ENCODE results near the gene CCT6A.
"Not testable (repeated sequence)": the region's sequence is repeated elsewhere in the genome, so short reads cannot be mapped to it uniquely, and the experiment has no call there.

The CCT6A gene, protein sequence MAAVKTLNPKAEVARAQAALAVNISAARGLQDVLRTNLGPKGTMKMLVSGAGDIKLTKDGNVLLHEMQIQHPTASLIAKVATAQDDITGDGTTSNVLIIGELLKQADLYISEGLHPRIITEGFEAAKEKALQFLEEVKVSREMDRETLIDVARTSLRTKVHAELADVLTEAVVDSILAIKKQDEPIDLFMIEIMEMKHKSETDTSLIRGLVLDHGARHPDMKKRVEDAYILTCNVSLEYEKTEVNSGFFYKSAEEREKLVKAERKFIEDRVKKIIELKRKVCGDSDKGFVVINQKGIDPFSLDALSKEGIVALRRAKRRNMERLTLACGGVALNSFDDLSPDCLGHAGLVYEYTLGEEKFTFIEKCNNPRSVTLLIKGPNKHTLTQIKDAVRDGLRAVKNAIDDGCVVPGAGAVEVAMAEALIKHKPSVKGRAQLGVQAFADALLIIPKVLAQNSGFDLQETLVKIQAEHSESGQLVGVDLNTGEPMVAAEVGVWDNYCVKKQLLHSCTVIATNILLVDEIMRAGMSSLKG

DNA sequence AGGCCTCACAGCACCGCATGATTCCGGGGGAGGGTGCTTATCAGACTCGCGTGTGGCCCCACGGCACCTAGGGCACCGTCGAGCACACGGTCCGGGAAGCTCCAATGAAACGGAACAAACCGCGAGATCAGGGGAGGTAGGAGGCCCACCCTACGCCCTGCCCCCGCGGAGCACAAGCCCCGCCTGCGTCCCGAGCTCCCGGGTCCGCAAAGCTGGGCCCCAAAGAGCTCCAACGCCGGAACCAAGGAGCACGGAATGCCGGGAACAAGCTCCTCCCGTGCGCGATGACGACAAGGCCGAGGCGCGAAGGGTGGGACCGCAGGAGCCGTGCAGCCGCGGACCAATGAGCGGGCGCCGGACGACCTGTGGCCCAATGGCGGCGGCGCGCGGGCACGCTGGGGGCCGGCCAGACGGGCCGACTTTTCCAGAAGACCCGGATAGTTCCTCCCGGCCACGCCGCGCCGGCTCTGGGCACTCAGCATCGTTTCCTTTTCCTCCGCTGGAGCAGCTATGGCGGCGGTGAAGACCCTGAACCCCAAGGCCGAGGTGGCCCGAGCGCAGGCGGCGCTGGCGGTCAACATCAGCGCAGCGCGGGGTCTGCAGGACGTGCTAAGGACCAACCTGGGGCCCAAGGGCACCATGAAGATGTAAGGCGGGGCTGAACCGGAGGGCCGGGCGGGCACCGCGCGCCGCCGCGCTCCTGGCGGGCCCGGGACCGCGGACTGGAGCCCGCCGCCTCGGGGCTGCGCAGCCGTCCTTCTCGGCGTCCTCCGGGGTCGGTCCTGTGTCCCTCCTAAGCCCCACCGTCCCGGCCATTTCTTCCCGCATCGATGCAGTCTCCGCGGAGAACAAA lies at the start of gene CCT6A, which contains the start of gene PSPH:
Gene CCT6A (plus strand): TSS at position 427 of the 853 bp plus-strand sequence. CDS start 84 bp downstream, at position 511.
Gene PSPH (minus strand): TSS at position 106 of the 853 bp plus-strand sequence. CDS start 30,232 bp downstream, outside the sequence.
- DNase-seq (ENCODE audit: low read depth in 2 of 2), result peak; percentile 71 to 79

DNA sequence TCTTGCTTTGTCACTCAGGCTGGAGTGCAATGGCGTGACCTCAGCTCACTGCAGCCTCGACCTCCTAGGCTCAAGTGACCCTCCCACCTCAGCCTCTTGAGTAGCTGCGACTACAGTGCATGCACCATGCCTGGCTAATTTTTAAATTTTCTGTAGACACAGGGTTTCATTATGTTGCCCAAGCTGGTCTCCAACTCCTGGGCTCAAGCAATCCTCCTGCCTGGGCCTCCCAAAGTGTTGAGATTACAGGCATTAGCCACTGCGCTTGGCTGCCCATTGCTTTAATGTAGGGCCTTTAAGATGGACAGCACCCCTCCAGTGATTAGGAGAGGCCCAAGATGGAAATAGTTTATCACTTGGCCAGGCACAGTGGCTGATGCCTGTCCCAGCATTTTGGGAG lies 47.8 kb upstream of the CCT6A start:
- DNase-seq (ENCODE audit: low read depth in 2 of 2), result no peak

DNA sequence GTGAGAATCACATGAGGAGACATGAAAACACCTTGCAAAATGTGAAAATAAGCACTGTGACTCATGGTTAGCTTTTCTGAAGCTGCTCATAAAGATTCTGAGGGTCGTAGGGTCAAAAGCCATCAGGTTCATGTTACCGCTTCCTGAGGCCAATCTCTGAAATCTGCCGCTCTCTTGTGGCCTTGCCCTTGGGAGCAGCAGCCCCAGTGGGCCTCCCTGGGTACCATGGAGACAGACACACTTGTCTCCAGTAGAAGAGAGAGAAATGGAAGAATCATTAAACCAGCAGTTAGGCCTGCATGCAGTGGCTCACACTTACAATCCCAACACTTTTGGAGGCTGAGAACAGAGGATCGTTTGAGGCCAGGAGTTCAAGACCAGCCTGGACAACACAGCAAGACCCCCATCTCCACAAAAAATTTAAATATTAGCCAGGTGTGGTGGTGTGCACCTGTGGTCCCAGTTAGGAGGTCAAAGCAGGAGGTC lies 44.4 kb upstream of the CCT6A start:
- no peak for DNase-seq (ENCODE audit: low read depth in 2 of 2)

DNA sequence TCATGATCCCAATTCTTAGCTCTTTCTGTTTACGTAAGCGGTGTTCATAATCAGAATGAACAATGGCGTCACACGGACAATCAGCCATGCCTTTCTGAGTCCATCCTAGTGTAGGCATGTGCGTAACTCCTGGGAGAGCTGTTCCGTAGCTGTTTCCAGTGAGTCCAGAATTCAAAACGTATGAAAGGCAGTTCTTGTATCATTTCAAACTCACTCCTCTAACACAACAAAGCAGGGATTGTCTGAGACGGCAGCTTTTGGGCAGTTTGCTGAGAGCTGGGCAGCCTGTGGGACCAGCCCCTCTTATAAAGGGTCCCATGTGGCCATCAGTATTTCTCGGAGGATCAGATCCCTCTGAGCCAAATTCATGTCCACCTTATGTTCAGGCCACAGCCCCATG lies 43.7 kb upstream of the CCT6A start:
- no peak for DNase-seq (ENCODE audit: low read depth in 2 of 2)

DNA sequence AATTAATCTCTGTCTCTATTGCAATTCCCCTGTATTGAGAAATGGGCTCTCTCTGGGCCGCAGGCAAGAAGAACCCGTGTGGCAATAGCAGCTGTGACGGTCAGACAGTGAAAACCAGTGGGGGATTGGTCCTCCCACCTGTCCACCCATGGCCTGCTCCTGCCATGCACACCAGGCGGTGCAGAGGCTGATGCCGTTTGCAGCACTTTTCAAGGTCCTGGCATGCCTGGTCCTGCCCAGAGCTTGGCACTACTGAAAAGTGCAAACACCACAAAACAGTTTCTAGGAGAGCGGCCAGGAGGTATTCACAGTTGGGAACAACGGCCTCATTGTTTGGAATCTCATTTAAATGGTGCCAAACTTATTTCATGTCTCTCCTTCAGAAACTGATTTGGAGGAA lies 41.9 kb upstream of the CCT6A start:
- no peak for DNase-seq (ENCODE audit: low read depth in 2 of 2)

DNA sequence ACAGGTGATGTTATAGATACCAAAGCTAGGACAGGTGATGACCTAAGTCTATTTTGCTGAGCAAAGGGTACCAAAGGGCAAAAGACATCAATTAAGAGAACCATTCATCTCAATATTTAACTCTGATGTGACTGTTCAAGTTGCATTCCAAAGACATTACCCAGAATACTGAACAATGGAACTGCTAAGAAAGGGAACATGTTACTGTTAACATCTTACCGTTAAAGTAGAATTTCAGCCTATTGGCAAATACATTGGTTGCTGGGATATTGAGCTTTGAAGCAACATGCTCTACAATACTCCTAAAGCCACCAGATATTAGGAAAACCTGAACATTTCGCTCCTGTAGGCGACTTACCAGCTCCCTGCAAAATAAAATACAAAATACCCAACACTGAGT lies 34.5 kb upstream of the CCT6A start:
- DNase-seq (ENCODE audit: low read depth in 2 of 2), result not testable (repeated sequence)

DNA sequence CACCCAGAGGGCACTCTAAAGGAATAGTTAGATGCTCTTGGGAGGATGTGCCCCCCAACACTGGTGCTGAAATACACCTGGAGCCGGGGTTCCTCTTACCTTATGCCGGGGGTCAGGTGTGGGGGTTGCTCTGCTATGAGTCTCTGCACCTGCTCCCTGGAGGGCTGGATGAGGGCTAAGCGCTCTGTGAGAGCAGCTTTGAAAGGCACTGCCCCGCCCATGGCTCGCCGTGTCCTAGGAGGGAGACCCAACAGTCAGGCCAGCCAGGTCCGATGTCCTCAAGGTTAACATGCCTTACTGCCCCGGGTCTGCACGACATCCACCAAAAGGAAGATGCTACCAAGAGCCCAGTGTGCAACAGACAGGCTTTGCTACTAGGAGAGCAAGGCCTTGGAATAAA lies 32.1 kb upstream of the CCT6A start:
- DNase-seq (ENCODE audit: low read depth in 2 of 2), result no peak

DNA sequence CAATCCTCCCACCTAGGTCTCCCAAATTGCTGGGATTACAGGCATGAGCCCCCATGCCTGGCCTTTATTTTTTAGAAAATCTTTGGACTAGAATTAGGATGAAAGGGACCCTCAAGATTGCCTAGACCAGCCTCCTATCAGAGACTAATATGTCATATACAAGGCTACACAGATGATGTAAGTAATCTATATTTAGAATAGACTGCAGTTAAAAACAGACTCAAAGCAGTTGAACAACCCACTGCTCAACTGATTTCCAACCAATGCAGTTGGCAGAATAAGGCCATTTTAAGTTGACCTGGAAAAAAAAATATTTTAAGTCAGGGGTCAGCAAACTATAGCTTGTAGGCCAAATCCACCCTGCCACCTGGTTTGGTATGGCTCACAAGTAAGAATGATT lies 28.1 kb upstream of the CCT6A start:
- no peak for DNase-seq (ENCODE audit: low read depth in 2 of 2)

DNA sequence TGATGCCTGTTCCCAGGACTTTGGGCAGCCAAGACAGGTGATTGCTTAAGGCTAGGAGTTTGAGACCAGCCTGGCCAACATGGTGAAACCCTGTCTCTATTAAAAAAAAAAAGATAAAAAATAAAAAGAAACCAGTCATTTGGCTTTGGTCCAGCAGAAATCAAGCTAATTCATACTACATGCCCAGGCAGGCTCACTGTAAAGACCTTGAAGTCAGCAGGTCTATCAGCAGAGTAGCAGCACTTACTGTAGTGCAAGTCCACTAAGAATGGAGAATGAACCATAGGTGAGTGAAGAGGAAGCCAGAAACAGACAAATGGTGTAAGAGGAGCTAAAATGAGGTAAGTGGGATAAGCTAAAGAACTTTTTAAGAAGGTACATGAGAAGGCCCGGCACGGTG lies 25.0 kb upstream of the CCT6A start:
- DNase-seq (ENCODE audit: low read depth in 2 of 2), result no peak

DNA sequence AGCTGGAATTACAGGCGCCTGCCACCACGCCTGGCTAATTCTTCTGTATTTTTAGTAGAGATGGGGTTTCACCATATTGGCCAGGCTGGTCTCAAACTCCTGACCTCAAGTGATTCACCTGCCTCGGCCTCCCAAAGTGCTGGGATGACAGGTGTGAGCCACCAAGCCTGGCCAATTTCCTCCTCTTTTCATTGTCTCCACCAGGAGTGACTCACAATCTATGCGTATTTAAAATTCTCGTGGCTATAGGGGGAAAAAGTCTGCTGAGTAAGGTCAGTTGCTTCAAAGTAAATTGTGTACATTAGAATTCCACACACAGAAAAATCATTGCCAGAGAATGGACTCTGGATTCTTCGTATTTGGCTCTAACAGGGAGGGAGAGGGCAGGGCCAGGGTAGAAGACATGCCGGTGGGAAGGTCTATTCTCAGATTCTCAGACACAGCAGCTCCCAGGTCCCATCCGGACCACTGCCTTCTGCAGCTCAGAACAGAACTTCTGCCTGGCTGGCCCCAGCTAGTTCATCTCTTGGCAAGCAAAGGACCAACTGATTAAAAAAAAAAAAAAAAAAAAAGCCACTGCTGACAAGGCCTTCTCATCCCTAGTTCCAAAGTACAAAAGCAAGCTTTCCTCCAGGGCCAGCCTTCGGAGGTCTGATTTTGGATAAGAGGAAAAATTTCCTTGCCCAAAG lies 22.5 kb upstream of the CCT6A start:
- no peak for DNase-seq (ENCODE audit: low read depth in 2 of 2)

DNA sequence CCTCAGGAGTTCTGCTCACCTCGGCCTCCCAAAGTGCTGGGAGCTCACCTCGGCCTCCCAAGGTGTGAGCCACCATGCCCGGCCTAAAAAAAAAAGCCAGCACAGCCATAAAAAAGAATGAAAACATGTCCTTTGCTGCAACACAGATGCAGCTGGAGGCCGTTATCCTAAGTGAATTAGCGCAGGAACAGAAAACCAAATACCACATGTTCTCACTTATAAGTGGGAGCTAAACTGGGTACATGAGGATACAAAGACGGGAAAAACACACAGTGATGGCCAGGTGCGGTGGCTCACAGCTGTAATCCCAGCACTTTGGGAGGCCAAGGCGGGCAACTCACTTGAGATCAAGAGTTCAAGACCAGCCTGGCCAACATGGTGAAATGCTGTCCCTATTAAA lies 21.2 kb upstream of the CCT6A start:
- DNase-seq (ENCODE audit: low read depth in 2 of 2), result no peak

DNA sequence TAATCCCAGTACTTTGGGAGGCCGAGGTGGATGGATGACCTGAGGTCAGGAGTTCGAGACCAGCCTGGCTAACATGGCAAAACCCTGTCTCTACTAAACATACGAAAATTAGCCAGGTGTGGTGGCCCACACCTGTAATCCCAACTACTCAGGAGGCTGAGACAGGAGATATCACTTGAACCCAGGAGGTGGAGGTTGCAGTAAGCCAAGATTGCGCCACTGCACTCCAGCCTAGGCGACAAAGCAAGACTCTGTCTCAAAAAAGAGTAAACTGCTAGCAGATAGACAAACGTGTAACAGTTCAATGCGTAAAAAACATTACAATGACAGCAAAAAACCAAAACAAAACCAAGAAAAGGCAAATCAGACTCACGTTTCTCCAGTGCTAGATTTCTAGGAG lies 20.0 kb upstream of the CCT6A start:
- DNase-seq (ENCODE audit: low read depth in 2 of 2), result not testable (repeated sequence)

DNA sequence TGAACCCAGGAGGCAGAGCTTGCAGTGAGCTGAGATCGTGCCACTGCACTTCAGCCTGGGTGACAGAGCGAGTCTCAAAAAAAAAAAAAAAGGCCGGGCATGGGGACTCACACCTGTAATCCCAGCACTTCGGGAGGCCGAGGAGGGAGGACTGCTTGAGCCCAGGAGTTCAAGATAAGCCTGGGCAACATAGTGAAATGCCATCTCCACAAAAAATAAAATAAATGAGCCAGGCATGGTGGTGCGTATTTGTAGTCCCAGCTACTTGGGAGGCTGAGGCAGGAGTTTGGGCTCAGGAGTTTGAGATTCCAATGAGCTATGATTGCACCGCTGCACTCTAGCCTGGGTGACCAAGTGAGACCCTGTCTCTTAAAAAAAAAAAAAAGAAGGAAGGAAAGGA lies 19.0 kb upstream of the CCT6A start:
- not testable (repeated sequence) for DNase-seq (ENCODE audit: low read depth in 2 of 2)

DNA sequence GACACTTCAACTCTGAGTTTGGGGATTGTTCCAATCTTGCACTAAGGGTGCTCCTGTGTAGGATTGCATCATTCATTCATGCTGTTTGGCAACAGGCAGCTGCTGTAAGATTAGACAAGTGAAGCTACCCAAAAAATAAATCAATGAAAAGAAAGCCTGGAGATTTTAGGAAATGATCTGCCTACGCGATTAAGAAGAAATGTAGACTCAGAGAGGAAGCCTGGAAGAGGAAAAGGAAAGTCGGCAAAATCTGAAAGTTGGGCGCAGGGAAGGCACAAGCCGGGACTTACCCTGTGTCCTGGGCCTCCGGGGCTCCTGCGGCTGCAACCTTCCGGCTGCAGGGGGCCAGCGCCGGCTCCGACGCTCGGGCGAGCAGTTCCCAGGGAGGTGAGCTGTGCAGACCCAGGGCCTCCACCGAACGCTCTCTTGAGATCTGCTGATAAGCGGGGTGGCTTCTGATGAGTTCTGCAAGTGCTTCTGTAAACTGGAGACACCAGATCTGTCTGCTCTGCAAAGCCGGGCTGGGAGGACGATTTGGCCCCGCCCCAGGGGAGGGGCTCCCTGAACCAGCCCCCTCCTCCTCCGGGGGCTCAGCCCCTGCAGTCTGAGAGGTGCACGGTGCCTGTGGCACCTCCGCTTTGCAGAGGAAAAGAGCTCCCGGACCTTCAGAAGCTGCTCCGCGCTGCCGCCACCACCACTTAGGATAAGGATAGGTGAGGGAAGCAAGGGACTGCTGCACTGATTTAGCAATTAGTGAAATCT lies 17.7 kb upstream of the CCT6A start:
- DNase-seq (ENCODE audit: low read depth in 2 of 2), result peak; percentile 24 to 46

DNA sequence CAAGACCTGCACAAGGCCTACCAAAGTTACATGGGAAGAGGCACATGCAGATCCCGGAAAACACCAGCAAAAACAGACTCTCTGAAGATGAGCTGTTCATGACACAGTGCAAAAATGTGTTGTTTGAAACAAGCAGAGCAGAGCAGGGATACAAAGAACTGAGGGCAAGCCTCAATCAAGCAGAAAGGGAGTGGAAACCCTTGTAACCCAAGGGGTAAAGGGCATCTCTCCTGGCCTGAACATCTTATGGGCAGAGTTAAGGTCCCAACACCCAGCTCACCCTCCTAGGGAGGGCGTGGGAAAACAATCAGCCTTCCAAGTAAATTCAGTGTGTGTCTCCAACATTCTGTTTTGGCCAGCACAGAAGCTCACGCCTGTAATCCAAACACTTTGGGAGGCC lies 10.8 kb upstream of the CCT6A start:
- no peak for DNase-seq (ENCODE audit: low read depth in 2 of 2)

DNA sequence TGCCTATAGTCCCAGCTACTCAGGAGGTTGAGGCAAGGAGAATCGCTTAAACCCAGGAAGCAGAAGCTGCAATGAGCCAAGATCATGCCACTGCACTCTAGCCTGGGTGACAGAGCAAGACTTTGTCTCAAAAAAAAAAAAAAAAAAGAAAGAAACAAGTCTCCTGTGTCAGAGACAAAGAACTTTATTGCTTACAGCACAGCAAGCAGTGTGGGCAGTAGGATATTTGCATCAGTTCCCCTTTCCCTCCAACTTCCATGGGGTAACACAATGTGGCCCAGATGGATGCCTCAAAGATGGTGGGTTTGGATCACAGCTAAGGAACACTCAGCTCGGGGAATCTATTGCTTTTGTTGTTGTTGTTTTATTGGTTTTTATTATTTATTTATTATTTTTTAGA lies 5.8 kb upstream of the CCT6A start:
- not testable (repeated sequence) for DNase-seq (ENCODE audit: low read depth in 2 of 2)

DNA sequence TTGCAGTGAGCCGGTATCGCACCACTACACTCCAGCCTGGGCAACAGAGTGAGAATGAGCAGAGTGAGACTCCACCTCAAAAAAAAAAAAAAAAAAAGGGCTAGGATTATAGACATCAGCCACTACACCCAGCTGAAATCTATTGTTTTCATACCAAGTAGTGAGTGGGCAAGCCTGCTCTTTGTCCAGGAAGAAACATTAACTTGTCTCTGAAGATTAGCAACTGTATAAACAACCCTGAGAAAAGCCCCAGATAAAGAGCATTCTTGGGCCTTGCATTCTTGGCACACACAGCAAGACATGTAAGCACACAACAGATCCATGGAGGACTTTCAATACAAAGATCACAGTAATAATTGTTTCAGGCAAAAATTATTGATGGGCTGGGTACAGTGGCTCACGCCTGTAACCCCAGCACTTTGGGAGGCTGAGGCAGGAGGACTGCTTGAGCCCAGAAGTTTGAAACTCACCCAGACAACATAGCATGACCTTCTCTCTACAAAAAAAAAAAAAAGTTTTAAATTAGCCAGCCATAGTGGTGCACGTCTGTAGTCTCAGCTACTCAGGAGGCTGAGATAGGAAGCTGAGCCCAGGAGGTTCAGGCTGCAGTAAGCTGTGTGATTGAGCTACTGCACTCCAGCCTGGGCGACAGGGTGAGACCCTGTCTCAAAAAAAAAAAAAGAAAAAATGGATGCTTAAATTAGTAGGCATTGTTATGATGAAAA lies 4.7 kb upstream of the CCT6A start:
- no peak for DNase-seq (ENCODE audit: low read depth in 2 of 2)

DNA sequence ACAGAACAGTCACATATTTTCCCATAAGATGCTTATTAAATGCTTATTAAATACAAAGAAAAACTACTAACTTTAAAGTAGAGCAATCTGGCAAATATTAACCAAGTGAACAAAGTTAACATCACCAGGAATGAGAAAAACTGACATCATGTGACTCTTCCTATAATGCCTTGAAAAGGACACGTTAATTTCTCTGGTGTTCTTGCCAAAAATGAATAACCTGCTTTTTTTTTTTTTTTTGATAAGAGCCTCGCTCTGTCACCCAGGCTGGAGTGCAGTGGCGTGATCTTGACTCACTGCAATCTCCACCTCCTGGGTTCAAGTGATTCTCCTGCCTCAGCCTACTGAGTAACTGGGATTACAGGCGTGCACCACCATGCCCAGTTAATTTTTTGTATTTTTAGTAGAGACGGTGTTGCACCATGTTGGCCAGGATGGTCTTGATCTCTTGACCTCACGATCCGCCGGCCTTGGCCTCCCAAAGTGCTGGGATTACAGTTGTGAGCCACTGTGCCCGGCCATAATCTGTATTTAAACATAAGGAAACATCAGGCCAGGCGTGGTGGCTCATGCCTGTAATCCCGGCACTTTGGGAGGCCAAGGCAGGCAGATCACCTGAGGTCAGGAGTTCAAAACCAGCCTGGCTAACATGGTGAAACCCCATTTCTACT lies 4.0 kb upstream of the CCT6A start:
- not testable (repeated sequence) for DNase-seq (ENCODE audit: low read depth in 2 of 2)

DNA sequence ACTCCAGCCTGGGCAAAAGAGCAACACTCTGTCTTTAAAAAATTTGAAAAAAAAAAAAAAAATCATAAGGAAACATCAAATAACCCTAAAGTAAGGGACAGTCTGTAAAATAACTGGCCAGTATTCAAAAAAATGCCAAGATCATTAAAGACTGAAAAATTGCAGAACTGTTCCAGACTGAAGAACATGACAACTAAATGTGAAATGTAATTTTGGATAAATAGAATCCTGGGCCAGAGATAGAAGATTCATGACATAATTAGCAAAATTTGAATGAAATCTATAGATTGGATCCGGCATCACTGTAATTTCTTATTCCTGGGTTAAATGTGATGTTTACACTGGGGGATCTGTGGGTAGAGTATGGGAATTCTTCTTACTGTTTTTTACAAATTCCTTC lies 3.3 kb upstream of the CCT6A start:
- DNase-seq (ENCODE audit: low read depth in 2 of 2), result no peak

DNA sequence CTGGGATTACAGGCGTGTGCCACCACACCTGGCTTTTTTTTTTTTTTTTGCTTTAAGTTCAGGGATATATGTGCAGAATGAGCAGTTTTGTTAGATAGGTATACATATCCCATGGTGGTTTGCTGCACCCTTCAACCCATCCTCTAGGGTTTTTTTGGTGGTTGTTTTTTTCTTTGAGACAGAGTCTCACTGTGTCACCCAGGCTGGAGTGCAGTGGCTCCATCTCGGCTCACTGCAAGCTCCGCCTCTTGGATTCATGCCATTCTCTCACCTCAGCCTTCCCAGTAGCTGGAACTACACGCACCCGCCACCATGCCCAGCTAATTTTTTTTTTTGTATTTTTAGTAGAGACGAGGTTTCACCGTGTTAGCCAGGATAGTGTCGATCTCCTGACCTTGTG lies 2.8 kb upstream of the CCT6A start:
- not testable (repeated sequence) for DNase-seq (ENCODE audit: low read depth in 2 of 2)

Data from stimulated activated CD8-positive, alpha-beta memory T cell treated with anti-CD3 and anti-CD28 coated beads, Interleukin-7, amount 100 ng/mL, for 1 hour (primary cell).